CD4-positive, alpha-beta T cell treated with Interleukin-21 for 1 hour (primary cell): ENCODE measurements around the gene BTF3.

Experiments
- DNase-seq: peaks from one replicate; pipeline ENCODE4 v3.0.0-alpha.2; 2020

Gene BTF3

DNA sequence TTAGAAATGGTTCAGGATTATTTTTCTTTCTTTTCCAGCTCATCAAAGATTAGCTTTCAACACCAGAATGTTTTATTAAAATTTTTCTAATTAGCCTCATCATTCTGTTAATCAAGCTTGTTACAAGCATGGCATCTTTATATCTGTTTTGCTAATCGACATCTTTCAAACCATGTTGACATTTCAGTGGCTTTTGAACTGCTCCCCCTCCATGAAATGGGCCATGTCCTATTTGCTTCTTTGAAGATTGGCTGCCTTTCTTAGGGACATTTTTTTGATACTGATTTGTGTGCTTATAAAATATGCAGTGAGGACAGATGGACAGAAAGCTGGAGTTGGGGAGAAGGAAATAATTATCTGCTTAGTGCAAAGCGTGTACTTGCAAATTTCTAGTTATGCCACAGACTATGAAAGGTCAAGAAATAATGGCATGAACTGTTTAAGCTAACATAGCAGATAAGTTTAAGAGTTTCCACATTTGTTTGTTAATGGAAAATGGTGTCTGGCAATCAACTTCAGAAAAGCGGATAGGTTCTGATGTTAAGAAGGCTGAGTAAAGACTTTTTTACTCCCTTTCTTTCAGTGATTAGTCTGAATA, 27.5 kb downstream of the BTF3 start:
- no peak for DNase-seq

DNA sequence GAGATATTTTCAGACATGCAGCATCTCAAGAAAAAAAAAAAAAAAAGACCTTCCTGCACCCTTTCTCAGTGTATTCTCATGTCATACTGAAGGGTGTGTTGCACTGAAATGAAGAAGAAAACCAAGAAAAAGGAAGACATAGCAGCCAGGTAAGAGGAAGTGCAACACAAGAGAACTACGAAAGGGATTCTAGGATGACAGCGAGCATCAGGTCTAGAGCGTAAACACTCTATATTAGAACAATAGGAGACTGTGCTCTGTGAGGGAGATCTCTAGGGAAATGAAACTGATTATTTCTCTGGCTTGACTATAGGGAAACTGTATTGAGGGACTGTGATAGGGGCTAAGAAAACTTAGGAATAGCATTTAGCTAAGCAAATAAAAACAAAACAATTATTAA, 30.0 kb downstream of the BTF3 start:
- no peak for DNase-seq

DNA sequence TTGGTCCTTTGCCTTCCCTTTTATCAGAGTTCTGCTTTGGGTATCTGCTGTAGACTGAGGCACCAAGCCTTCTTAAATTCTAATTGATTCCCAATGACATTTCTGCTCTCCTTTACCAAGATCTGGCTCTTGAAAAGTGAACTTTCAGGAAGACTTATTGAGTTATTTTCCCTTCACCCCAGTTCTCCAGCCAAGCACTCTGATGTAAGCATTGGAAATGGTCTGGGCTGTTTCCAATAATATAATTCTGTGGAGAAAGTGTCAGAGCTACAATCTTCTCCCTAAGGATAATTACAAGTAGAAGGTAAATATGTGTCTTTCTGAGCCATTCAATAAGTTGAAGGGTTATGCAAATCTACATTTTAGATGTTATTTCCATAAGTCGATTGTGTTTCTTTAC, 30.8 kb downstream of the BTF3 start:
- DNase-seq = no peak

DNA sequence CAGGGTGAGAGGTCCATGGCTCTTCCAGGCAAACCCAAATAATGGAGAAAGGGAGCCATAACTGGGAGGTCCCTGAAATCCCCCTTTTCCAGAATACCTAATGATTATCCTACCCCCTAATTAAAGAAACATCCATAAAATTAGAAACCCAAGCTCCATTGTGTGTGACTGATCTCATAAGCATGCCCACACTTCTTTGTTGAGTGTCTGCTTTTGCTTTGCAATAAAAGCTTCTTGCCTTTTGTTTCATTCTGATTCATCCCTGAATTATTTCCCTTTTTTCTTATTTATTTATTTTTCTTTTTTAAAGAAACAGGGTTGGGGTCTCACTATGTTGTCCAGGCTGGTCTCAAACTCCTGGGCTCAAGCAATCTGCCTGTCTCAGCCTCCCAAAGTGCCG, 33.1 kb downstream of the BTF3 start:
- DNase-seq = no peak

DNA sequence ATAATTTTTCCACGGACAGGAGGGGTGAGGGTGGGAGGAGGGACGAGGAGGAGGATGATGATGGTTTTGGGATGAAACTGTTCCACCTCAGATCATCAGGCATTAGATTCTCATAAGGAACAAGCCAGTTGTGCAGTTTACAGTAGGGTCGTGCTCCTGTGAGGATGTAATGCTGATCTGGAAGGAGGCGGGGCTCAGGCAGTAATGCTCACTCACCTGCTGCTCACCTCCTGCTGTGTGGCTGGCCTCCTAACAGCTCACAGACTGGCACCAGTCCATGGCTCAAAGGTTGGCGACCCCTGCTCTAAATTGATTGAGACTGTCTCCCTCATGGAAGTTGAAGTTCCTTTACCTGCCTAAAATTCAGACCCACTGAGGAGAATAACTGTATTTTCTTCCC, 34.0 kb downstream of the BTF3 start:
- no peak for DNase-seq

DNA sequence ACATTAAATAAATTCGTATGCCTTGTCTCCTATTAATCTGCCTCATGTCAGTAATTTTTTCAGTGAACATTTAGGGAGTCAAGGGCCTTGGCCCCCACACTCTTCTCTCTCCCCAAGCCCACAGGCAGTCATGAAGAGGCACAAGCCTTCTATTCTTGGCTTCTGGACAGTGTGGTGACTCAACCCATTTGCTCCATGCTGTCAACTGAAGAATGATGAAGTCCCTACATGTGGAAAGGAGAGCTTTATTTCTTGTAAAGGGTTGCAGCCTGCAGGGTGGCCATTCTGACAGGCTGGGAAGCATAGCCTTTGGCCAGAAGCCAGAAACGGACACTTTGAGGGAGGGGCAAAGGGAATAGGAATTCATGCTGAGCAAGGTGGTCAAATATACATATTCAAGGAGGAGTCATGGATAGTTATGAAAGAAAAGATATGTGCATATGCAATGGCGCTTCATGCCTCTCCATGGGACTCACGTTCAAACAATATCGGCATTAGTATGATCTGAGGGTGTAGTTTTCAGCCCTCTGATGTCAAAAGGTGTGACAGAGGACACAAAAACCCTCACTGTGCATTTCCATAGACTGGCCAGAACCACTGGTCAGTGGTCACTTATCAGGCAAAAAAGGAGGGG, 35.9 kb downstream of the BTF3 start:
- DNase-seq = no peak

DNA sequence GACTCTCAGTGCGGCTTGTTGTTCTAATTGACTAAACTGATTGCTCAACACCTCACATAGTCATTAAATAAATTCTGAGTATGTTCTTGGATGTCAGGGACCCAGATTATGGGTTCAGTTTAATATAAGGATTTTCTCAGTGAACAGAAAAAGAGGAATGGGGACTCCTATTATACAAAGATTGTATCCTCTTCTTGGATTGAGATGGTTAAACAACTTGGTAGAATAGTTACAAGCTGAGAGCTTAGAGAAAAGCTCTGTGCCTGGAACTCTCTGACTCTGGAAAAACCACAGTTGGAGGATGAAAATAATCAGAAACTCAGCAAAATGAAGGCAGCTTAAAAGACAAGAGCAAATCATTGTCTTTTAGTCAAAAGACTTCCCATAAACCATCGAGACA, 36.7 kb downstream of the BTF3 start:
- no peak for DNase-seq

DNA sequence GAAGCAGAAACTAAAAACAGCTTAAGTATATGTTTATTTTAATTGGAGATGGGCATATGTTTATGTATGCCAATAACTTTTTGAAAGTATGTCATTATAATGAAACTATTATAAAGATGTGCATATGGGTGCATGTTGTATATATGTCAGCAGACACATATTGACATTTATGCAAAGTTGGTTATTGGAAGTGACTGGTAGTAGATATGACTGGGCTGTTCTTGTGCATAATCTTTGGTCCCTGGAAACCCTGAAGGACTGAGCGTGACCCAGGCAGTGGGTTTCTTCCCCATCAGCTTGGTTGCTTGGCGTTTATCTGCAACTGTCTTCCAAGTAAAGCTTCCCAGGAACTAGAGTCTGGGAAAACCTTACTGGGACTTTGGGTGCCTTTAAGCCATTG, 41.5 kb downstream of the BTF3 start:
- no peak for DNase-seq

DNA sequence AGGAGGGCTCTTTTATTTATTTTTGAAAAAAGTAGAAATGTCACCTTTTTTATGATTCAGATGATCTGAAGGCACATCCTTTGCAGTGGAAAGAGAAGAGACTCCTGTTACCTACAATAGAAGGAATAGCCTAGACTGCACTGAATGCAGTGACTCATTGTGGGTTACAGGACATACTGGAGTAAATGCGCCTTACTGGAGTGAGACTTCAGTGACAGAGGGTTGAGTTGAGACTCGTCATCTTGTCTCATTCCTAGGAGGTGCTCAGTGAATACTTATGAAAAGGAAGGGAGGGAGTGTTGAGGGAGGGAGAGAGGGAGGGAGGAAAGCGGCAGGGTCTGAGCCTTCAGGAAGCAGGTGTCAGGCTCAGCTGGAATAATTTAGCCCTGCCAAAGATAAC, 42.0 kb downstream of the BTF3 start:
- no peak for DNase-seq

DNA sequence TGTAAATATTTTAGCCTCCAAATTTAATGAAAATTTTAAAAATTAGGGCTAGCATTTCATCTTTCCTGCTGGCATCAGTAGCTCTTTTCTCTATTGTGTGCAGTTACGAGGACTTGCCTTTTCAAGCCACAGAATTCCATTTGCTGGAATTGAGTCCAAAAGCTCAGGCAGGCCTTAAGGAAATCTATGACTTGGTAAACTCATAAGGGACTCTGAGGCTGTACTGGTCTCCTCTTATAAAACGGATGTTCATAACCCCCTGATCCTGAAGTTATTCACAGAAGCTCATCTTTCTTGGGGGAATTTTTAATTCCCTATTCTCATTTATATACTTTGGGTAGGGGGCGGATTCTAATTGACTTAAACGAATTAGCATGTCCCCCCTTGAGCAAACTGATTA, 43.8 kb downstream of the BTF3 start:
- no peak for DNase-seq

DNA sequence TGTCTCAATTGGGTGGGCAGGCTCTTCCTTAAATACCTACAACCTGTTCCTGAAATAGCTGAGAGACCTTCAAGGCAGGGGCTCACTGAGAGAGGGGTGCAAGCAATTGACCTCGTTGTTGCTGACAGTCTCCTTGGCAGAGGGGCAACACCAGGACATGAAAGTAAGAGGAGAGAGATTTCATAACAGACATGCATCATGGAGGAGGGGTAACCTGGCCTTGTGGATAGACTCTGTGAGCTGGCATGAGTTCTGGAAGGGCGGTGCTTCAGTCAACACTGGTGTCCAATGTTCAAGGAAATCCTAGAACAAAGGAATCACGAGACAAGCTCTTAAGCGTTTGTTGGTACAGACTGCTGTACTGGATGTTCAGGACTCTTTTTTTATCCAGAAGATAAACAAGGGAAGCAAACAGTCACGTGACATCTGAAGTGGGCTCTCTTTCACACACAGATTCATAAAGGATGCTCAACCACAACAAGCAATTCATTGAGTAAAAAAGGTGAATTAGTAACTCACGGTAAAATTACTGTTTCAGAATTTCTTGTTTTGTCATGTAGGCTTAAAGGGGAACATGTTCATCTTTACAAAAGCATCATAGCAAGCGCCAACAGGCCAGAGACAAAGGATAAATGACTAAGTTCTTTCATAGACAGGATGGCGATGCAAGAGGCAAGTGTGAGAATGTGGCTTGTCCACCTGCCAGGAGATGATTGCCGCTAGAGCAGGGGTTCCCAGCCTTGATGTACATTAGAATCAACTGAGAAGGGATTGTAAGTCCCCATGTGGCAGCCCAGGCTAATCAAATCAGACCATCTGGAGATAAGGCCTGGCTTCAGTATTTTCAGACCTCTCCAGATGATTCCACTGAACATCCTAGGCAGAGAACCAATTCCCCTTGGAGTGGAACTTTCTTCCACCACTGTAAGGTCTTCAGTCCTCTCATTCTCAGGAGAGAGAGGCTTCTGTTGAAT, 46.5 kb downstream of the BTF3 start:
- DNase-seq = no peak

DNA sequence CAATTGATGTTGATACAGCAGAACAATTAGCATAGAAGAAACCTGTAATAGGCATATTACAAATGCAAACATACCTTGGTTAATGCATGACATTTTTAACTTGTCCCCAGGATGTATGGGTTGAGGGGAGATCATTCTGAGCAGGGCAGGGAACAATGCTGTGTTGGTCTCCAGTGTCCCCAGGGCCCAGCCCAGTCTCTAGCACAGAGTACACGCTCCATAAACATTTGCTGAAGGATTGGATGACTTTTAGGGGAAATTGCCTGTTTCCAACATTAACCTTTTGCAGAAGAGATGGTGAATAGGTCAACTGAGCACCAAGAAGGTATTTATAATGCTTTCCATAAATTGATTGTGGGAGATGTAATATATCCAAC, 47.1 kb downstream of the BTF3 start:
- DNase-seq = no peak

DNA sequence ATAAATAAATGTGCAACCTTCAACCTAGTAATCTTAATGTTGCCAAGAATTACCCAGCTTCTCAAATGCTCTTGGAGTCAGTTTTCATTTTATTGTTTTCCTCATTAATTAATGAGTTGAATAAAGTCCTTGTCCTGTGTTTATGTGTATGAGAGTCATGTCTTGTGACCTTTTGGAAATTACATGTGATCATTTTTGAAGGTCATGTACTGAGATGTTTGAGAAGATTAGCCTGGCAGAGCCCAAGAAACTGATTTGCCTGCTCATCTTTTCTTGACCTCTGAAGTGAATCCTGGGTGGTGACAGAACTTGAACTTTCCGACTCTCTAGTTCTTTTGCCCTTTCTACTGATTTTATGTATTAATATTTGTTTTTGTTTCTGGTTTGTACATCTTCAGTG, 51.8 kb downstream of the BTF3 start:
- DNase-seq = no peak

DNA sequence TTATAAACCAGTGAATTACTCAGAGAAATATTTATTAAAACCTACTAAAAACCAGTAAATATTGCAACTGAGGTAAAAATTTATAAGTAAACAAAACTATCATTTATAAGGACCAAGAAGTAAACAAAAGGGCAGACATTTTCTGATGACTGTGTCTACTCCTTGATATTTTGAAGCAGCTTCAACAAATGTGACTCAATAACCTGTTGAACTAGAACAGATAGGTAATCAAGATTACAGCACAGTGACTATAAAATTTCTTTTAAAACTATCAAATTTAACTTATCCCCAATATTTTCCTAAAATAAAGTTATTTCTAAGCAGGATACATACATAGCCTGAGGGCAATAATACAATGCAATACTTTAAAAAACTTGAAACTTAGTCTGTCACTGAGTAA, 54.4 kb downstream of the BTF3 start:
- DNase-seq = no peak
